CD4-positive, alpha-beta T cell (primary cell): ENCODE results near the gene HYKK. TPM values are rescaled to one million over a fixed set of nuclear protein-coding genes. Genes with fewer than 3 reads are reported as not detected.

Experiments used
- ATAC-seq: fragments of 200-7000 bp; cut with Tn5 transposase; one replicate; pipeline ENCODE4 v1.10.0; 2022; ENCODE audit warnings: mild to moderate bottlenecking; ENCODE audit not compliant: poor library complexity
- CTCF ChIA-PET: fragments of 350-600 bp; sonication (Branson Sonifier 250); formaldehyde crosslinking; loops from one replicate; lab custom pipeline; 2021; ENCODE audit warnings: antibody characterized with exemption, inconsistent platforms; lab: Charles Lee
- POLR2A ChIA-PET: fragments of 350-600 bp; sonication (Branson Sonifier 250); formaldehyde crosslinking; loops from one replicate; lab custom pipeline; 2021; ENCODE audit warnings: antibody characterized with exemption, inconsistent platforms; lab: Charles Lee
- DNase-seq, 14 experiments: peaks; one replicate each; pipeline ENCODE4 v3.0.0-alpha.2; 2013 to 2020; ENCODE audit warnings: mixed read lengths in 2 of 14
- H3K27ac ChIP-seq, 2 donors: one replicate each; pipeline versions ENCODE4 v1.5.1 to v1.7.0; 2013; ENCODE audit warnings: low read length in 2 of 2, low read depth in 1 of 2, mild to moderate bottlenecking in 1 of 2
- H3K27me3 ChIP-seq, 2 experiments: 1 replicate in 1 of 2; 2 replicates in 1 of 2; pipeline versions ENCODE4 v1.6.1 to v1.7.0; 2013; ENCODE audit warnings: low read length in 2 of 2, control low read depth in 1 of 2, mild to moderate bottlenecking in 1 of 2, moderate library complexity in 1 of 2; ENCODE audit not compliant: insufficient read depth in 2 of 2, control insufficient read depth in 1 of 2
- H3K36me3 ChIP-seq: one replicate; pipeline ENCODE4 v1.6.1; 2013; ENCODE audit warnings: low read length, control low read depth; ENCODE audit not compliant: insufficient read depth
- H3K4me1 ChIP-seq: one replicate; pipeline ENCODE4 v1.6.1; 2013; ENCODE audit warnings: low read length, control low read depth; ENCODE audit not compliant: insufficient read depth
- H3K4me3 ChIP-seq: one replicate; pipeline ENCODE4 v1.5.1; 2013; ENCODE audit warnings: mild to moderate bottlenecking, low read length, moderate library complexity
- H3K9me3 ChIP-seq, 2 experiments: 1 replicate in 1 of 2; 2 replicates in 1 of 2; pipeline versions ENCODE4 v1.6.1 to v1.7.0; 2013; ENCODE audit warnings: low read length in 2 of 2, mild to moderate bottlenecking in 2 of 2, control low read depth in 1 of 2, moderate library complexity in 1 of 2; ENCODE audit not compliant: control insufficient read depth in 1 of 2, insufficient read depth in 1 of 2
- H3K27ac Mint-ChIP-seq: one replicate; pipeline ENCODE4 v1.8.0; 2020; ENCODE audit warnings: mixed read lengths
- H3K27me3 Mint-ChIP-seq: one replicate; pipeline ENCODE4 v1.8.0; 2021; ENCODE audit warnings: mixed read lengths
- H3K36me3 Mint-ChIP-seq: one replicate; pipeline ENCODE4 v1.8.0; 2021; ENCODE audit warnings: low read depth, mixed read lengths
- H3K4me1 Mint-ChIP-seq: one replicate; pipeline ENCODE4 v1.8.0; 2021; ENCODE audit warnings: low read depth, mixed read lengths
- H3K4me3 Mint-ChIP-seq: one replicate; pipeline ENCODE4 v1.8.0; 2020; ENCODE audit warnings: mild to moderate bottlenecking, mixed read lengths
- H3K9me3 Mint-ChIP-seq: one replicate; pipeline ENCODE4 v1.8.0; 2020; ENCODE audit warnings: mixed read lengths
- CTCF ChIP-seq: fragments of 200-600 bp; IDR thresholded peaks from one replicate; pipeline ENCODE4 v1.8.0; 2022; ENCODE audit warnings: antibody characterized with exemption, mild to moderate bottlenecking
- intact Hi-C, 2 experiments: fragments of 100-400 bp; cut with DNase I in 1 of 2; cut with micrococcal nuclease in 1 of 2; formaldehyde crosslinking; loops; one replicate each; pipeline versions ENCODE4 v1.15.1 to v1.9.0; 2023 to 2025; cut with DNase I, micrococcal nuclease
- total RNA-seq, 174 experiments: library from RNA in 2 of 174; stranded (reverse) in 2 of 174; gene quantifications; one replicate each; pipeline ENCODE4 v1.2.3 and lab custom pipeline; 2021 to 2026

HYKK gene
- total RNA-seq, 2 experiments from 2014 or later, result 1.8 to 2.3 TPM

- CTCF ChIA-PET, result no interaction called here
- intact Hi-C loops, result no loop called here
- Mint-ChIP-seq H3K4me1 (peaks cover 21% of the 10 kb centered on the region), H3K4me3 (peak overlapping the region; percentile 26), H3K36me3 (no peaks in the 10 kb centered on the region), H3K27ac (no peak overlapping the region), H3K9me3 (no peaks in the 10 kb centered on the region), H3K27me3 (peaks cover 22% of the 10 kb centered on the region)
- Histone ChIP-seq H3K27ac (no peak overlapping the region), H3K9me3 (no peaks in the 10 kb centered on the region), H3K27me3 (no peaks in the 10 kb centered on the region), H3K36me3 (no peaks in the 10 kb centered on the region), H3K4me1 (peaks cover 18% of the 10 kb centered on the region), H3K4me3 (no peak overlapping the region)
- ATAC-seq, result no peak
- TF ChIP-seq CTCF, result no peak
- POLR2A ChIA-PET, result no interaction called here
- DNase-seq, result no peak
These were observed 60.2 kb downstream of the HYKK start for GRCh38 chr15:78567531-78567930.

GRCh38 chr15:78570710-78571109, 63.3 kb downstream of the HYKK start:
- Histone ChIP-seq H3K9me3 (no peaks in the 10 kb centered on the region), H3K36me3 (no peaks in the 10 kb centered on the region), H3K27ac (no peak overlapping the region), H3K4me1 (peaks cover 7% of the 10 kb centered on the region), H3K27me3 (no peaks in the 10 kb centered on the region), H3K4me3 (no peak overlapping the region)
- intact Hi-C loops, result no loop called here
- Mint-ChIP-seq H3K9me3 (no peaks in the 10 kb centered on the region), H3K4me1 (peaks cover 9% of the 10 kb centered on the region), H3K36me3 (no peaks in the 10 kb centered on the region), H3K4me3 (no peak overlapping the region), H3K27ac (no peak overlapping the region), H3K27me3 (peaks cover 22% of the 10 kb centered on the region)
- no peak for ATAC-seq
- CTCF ChIA-PET, result no interaction called here
- no peak for TF ChIP-seq CTCF
- POLR2A ChIA-PET, result interaction anchor here (0.6 kb wide), 1 partner anchor 436 kb away, joined by 5 read pairs; no protein-coding TSS in a partner anchor
- DNase-seq, result no peak

- H3K36me3 ChIP-seq, result no peaks in the 10 kb centered on the region
- ChIA-PET CTCF (interaction anchor here (0.6 kb wide), 1 partner anchor 16 kb away, joined by 3 read pairs; no protein-coding TSS in a partner anchor), POLR2A (interaction anchor here (0.6 kb wide), 1 partner anchor 437 kb away, joined by 5 read pairs; no protein-coding TSS in a partner anchor)
- H3K9me3 Mint-ChIP-seq, result no peaks in the 10 kb centered on the region
- no peaks in the 10 kb centered on the region for H3K27me3 ChIP-seq
- H3K27me3 Mint-ChIP-seq, result peaks cover 18% of the 10 kb centered on the region
- no peaks in the 10 kb centered on the region for H3K36me3 Mint-ChIP-seq
- no peak overlapping the region for H3K4me3 ChIP-seq
- DNase-seq, result no peak
- H3K27ac ChIP-seq, result no peak overlapping the region
- H3K4me1 ChIP-seq, result peaks cover under 1% of the 10 kb centered on the region
- intact Hi-C loops, result no loop called here
- H3K27ac Mint-ChIP-seq, result no peak overlapping the region
- H3K4me1 Mint-ChIP-seq, result peaks cover 3% of the 10 kb centered on the region
- ATAC-seq, result no peak
- no peaks in the 10 kb centered on the region for H3K9me3 ChIP-seq
- H3K4me3 Mint-ChIP-seq, result no peak overlapping the region
- TF ChIP-seq CTCF, result no peak
These were observed 64.0 kb downstream of the HYKK start for GRCh38 chr15:78571382-78571781.
